Testis (tissue), 3 donors: Measurements from ENCODE around the gene SRGAP1. TPM values are rescaled to one million over a fixed set of nuclear protein-coding genes. Genes with fewer than 3 reads are reported as not detected.

Source experiments
- DNase-seq: peaks from one replicate; pipeline ENCODE4 v3.0.0-alpha.2; 2019
- H3K27ac ChIP-seq, 2 donors: fragments of 200-600 bp; sonication (generic); one replicate each; pipeline ENCODE4 v1.5.1; 2019
- H3K27me3 ChIP-seq: fragments of 200-600 bp; sonication (generic); one replicate; pipeline ENCODE4 v1.5.1; 2019
- H3K36me3 ChIP-seq: fragments of 200-600 bp; sonication (generic); one replicate; pipeline ENCODE4 v1.5.1; 2017; ENCODE audit warnings: low read depth; ENCODE audit errors: missing control alignments
- H3K4me1 ChIP-seq: fragments of 200-600 bp; sonication (generic); one replicate; pipeline ENCODE4 v1.5.1; 2019
- H3K4me3 ChIP-seq, 2 donors: fragments of 200-600 bp; sonication (generic); one replicate each; pipeline ENCODE4 v1.5.1; 2017 to 2019
- H3K9me3 ChIP-seq: fragments of 200-600 bp; sonication (generic); one replicate; pipeline ENCODE4 v1.5.1; 2017
- POLR2A ChIP-seq: fragments of 450-650 bp; IDR thresholded peaks from one replicate; pipeline ENCODE4 v1.6.1; 2017; ENCODE audit warnings: antibody characterized with exemption, mild to moderate bottlenecking, moderate library complexity
- WGBS, 2 donors: methylation state at CpG; one replicate each; pipeline ENCODE4 v1.1.5; 2018; 5-methylcytosine and 5-hydroxymethylcytosine counted together
- intact Hi-C: fragments of 100-400 bp; cut with DNase I; formaldehyde crosslinking; loops from one replicate; pipeline ENCODE4 v1.15.1; 2023; ENCODE audit warnings: low total_unique reads
- polyA plus RNA-seq: library from polyadenylated mRNA; stranded (reverse); fragments of 350-450 nt; fragmentation: Illumina TruSeq; extraction: RNeasy Lipid Tissue Mini Kit (QIAGEN cat#74804); gene quantifications from one replicate; pipeline ENCODE4 v1.2.3, GENCODE V29; 2014; ENCODE audit warnings: low read depth, low replicate concordance; ENCODE audit not compliant: insufficient read depth
- total RNA-seq, 2 donors: library from RNA; depleted of rRNA; stranded (reverse); fragments of >200 nt; gene quantifications; one replicate each; pipeline ENCODE4 v1.2.3, GENCODE V29; 2016
- TF ChIP-seq, protein P1 (sequence below), 3 experiments: fragments of 450-650 bp in 2 of 3; fragments of 200-600 bp in 1 of 3; sonication (generic) in 1 of 3; IDR thresholded peaks; one replicate each; pipeline ENCODE4 v1.5.1; 2016 to 2019; ENCODE audit warnings: antibody characterized with exemption in 3 of 3, mild to moderate bottlenecking in 2 of 3, moderate library complexity in 1 of 3

SRGAP1 gene
- total and polyA plus RNA-seq, 3 donors from 2014 or later: 9.4 to 47.2 (median 26.9) TPM

DNA sequence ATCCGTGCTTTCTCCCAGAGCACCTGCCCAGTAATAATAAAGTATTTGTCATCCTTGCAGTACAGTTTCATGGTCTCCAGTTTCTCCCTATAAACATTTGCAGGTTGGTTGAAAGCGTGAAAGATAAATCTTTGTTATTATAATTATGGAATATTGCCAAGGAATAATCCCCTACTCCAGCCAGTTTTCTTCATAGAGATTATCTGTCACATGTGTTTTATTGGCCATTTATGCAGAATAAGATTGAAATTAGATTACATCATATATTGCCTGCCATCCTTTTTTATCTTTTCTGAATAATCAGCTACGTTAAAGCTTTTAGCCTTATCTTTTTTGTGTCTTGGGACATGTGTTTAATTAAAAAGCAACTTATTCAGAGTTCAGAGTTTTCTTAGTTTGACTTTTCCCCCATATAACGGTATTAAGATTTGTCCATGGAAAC lies 209.6 kb downstream of the SRGAP1 start:
- intact Hi-C loops: no loop called here
- no peak for DNase-seq
- no peak for TF ChIP-seq POLR2A
- H3K27me3 ChIP-seq: no peaks in the 10 kb centered on the region
- H3K27ac ChIP-seq: no peak overlapping the region
- WGBS, 2 donors: 76 to 84% methylated on average over 4 of the region's 4 CpGs
- no peaks in the 10 kb centered on the region for H3K9me3 ChIP-seq
- H3K4me1 ChIP-seq: peaks cover 6% of the 10 kb centered on the region
- no peak overlapping the region for H3K4me3 ChIP-seq
- H3K36me3 ChIP-seq: no peaks in the 10 kb centered on the region

DNA sequence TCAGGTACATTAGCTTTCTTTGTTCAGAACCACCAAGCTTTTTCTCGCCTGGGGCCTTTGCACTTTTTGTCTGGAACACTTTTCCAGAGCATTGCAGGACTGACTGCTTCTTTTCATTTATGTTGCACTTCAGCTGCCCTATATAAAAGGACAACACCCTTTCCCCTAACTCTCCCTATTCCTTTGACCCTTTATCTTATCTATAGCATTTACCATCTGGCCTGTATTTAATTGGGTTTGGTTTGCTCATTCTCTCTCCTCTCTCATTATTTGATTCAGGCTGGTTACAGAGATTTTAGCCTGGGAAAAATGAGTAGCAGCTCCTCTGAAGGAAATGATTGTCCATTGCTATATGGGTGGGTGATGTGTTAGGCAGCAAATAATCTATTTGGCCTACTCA lies 212.2 kb downstream of the SRGAP1 start:
- 84 to 90% methylated on average over 1 of the region's 1 CpG for WGBS, 2 donors
- Histone ChIP-seq H3K4me3 (no peak overlapping the region), H3K4me1 (peaks cover 6% of the 10 kb centered on the region), H3K9me3 (no peaks in the 10 kb centered on the region), H3K27me3 (no peaks in the 10 kb centered on the region), H3K27ac (no peak overlapping the region), H3K36me3 (no peaks in the 10 kb centered on the region)
- intact Hi-C loops: no loop called here
- TF ChIP-seq, protein P1, sequence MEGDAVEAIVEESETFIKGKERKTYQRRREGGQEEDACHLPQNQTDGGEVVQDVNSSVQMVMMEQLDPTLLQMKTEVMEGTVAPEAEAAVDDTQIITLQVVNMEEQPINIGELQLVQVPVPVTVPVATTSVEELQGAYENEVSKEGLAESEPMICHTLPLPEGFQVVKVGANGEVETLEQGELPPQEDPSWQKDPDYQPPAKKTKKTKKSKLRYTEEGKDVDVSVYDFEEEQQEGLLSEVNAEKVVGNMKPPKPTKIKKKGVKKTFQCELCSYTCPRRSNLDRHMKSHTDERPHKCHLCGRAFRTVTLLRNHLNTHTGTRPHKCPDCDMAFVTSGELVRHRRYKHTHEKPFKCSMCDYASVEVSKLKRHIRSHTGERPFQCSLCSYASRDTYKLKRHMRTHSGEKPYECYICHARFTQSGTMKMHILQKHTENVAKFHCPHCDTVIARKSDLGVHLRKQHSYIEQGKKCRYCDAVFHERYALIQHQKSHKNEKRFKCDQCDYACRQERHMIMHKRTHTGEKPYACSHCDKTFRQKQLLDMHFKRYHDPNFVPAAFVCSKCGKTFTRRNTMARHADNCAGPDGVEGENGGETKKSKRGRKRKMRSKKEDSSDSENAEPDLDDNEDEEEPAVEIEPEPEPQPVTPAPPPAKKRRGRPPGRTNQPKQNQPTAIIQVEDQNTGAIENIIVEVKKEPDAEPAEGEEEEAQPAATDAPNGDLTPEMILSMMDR (IDR thresholded peaks at IDR 0.05): no peak
- TF ChIP-seq POLR2A: no peak
- DNase-seq: no peak

DNA sequence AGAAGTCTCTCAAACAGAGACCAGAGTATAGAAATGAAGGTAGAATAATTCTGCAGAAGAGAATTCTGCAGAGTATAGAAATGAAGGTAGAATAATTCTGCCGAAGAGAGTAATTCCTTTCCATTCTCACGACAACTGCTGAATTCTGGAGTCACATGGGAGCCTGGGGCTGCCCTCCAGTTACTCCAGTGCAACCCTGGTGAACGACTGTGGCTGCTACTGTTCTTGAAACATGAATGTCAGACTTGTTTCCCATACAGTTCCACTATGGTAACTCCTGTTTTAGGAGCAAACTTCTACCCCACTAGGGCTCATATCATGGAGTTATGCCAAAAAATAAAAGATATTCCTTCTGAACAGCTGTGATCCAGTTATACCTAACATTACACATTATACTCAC lies 213.2 kb downstream of the SRGAP1 start:
- Histone ChIP-seq H3K27me3 (no peaks in the 10 kb centered on the region), H3K4me3 (no peak overlapping the region), H3K9me3 (no peaks in the 10 kb centered on the region), H3K27ac (no peak overlapping the region), H3K4me1 (peaks cover 6% of the 10 kb centered on the region), H3K36me3 (no peaks in the 10 kb centered on the region)
- 81 to 84% methylated on average over 3 of the region's 3 CpGs for WGBS, 2 donors
- DNase-seq: no peak
- TF ChIP-seq POLR2A: no peak
- TF ChIP-seq, protein P1 (IDR thresholded peaks at IDR 0.05): no peak
- intact Hi-C loops: no loop called here

DNA sequence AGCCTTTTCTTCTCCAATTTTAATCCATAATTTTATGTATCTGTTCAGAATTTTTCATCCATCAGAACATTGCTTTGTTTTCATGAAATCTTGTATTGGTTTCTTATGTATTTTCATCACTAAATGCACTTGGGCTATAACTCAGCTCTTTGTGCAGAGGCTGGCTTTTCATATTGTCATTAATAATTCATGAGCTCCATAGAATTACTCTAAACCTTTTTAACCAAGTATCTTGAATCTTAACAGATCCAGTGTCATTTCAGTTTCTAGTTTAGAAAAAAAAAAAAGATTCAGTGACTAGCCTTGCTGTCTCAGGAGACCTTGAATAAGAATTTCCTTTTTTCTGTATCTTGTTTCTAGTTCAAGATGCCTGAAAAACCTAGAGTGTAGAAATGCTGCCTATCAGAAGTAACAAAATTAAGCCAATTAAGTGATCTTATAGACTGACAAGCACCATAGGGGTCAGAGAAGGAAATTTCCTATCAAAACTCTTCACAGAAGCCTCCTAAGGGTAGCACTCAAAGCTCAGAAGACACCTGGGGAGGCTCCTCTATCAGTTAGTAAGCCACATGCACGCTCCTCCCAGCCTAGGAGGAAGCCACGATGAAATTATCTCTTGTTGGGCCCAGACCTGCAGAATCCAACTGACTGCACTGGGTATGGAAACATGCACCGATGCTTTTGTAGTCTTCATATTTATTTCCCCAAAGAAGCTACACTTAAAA lies 214.2 kb downstream of the SRGAP1 start:
- WGBS, 2 donors: 78 to 88% methylated on average over 3 of the region's 3 CpGs

DNA sequence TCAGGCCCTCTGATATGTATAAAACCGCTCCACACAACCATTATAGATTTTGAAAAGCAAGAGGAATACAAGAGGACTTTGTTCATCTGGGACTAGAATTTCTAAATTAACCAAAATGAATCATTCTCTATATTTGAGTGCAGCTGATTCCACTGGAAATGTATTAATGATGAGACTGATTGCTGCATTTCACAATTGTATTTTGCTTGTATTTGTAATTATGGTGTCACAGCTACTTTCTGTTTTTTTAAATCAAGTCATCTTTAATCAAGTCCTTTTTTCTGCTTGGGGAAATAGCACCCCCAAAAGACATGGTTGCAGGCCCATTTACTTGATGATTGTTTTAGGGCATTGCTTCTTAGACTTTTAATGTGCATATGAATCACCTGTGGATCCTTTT lies 215.2 kb downstream of the SRGAP1 start:
- H3K4me1 ChIP-seq: peaks cover 6% of the 10 kb centered on the region
- no peak overlapping the region for H3K4me3 ChIP-seq
- intact Hi-C loops: no loop called here
- no peak overlapping the region for H3K27ac ChIP-seq
- WGBS, 2 donors: 63 to 94% methylated on average over 1 of the region's 1 CpG
- no peaks in the 10 kb centered on the region for H3K36me3 ChIP-seq
- TF ChIP-seq, protein P1 (IDR thresholded peaks at IDR 0.05): no peak
- no peak for TF ChIP-seq POLR2A
- no peak for DNase-seq
- H3K9me3 ChIP-seq: no peaks in the 10 kb centered on the region
- no peaks in the 10 kb centered on the region for H3K27me3 ChIP-seq

More for the DNA sequence above, 214.2 kb downstream of the SRGAP1 start:
- H3K36me3 ChIP-seq: no peaks in the 10 kb centered on the region
- no peaks in the 10 kb centered on the region for H3K9me3 ChIP-seq
- H3K4me1 ChIP-seq: peaks cover 6% of the 10 kb centered on the region
- H3K27me3 ChIP-seq: no peaks in the 10 kb centered on the region
- H3K4me3 ChIP-seq: no peak overlapping the region
- intact Hi-C loops: no loop called here
- no peak for DNase-seq
- no peak for TF ChIP-seq POLR2A
- TF ChIP-seq, protein P1 (IDR thresholded peaks at IDR 0.05): no peak
- no peak overlapping the region for H3K27ac ChIP-seq
